Activated CD4-positive, alpha-beta T cell treated with anti-CD3 and anti-CD28 coated beads for 36 hours (primary cell): ENCODE data around the gene ATF4. TPM values are rescaled to one million over a fixed set of nuclear protein-coding genes. Genes with fewer than 3 reads are reported as not detected.

Experiments
- ATAC-seq: fragments of 200-7000 bp; cut with Tn5 transposase; one replicate; pipeline ENCODE4 v1.10.0; 2021; ENCODE audit warnings: mild to moderate bottlenecking, moderate library complexity
- CTCF ChIA-PET: fragments of 350-600 bp; sonication (Branson Sonifier 250); formaldehyde crosslinking; loops from one replicate; lab custom pipeline; 2021; ENCODE audit warnings: antibody characterized with exemption; lab: Charles Lee
- POLR2A ChIA-PET: fragments of 350-600 bp; sonication (Branson Sonifier 250); formaldehyde crosslinking; loops from one replicate; lab custom pipeline; 2021; ENCODE audit warnings: antibody characterized with exemption, inconsistent platforms; lab: Charles Lee
- DNase-seq: peaks from one replicate; pipeline ENCODE4 v3.0.0-alpha.2; 2020
- H3K27ac Mint-ChIP-seq: one replicate; pipeline ENCODE4 v1.8.0; 2021; ENCODE audit warnings: mixed read lengths
- H3K27me3 Mint-ChIP-seq: one replicate; pipeline ENCODE4 v1.8.0; 2021; ENCODE audit warnings: mixed read lengths
- H3K36me3 Mint-ChIP-seq: one replicate; pipeline ENCODE4 v1.8.0; 2021; ENCODE audit warnings: low read depth, mixed read lengths
- H3K4me1 Mint-ChIP-seq: one replicate; pipeline ENCODE4 v1.8.0; 2021; ENCODE audit warnings: mixed read lengths
- H3K4me3 Mint-ChIP-seq: one replicate; pipeline ENCODE4 v1.8.0; 2021; ENCODE audit warnings: mild to moderate bottlenecking, moderate library complexity, mixed read lengths
- H3K9me3 Mint-ChIP-seq: one replicate; pipeline ENCODE4 v1.8.0; 2021; ENCODE audit warnings: low read depth, mixed read lengths
- intact Hi-C, 2 experiments: fragments of 100-400 bp; cut with DNase I in 1 of 2; cut with micrococcal nuclease in 1 of 2; formaldehyde crosslinking; loops; one replicate each; pipeline versions ENCODE4 v1.14.2 to v1.15.1; 2022 to 2024; cut with DNase I, micrococcal nuclease
- total RNA-seq, 2 experiments: library from RNA; stranded (reverse); gene quantifications; one replicate each; pipeline ENCODE4 v1.2.3, GENCODE V29; 2021

The ATF4 gene
- total RNA-seq, 2 experiments from 2014 or later, result 580 to 680 TPM

DNA sequence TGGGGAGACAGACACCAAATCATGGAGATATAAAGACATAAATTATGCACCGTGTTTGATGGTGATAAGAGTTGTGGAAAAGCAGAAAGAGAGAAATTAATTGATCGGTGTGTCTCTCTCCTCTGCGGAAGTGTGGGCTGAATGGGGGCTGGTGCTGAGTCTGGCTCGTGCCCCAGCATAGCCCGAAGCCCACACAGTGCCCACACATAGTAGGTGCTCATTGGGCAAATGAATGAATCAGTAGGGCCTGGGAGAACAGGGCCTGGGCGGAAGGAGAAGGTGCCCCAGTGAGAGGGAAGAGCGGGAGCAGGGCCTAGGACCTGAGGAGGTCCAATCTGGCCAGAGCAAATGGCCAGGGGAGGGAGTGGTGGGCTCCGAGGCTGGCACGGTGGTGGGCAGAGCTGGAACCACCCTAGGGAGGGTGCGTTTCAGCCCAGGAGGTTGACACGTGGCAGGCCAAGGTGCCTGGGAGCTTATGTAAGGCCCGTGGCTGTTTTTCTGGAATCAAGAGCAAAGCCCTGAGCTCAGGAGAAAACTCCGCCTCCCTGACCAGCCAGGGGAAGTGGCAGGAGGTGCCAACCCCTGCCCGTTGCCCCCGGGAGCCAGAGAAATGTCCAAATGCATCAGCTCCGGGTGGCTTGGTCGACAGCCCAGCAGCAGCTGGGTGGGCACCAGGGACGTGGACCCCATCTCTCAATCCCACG is 48.1 kb downstream of the ATF4 start:
- POLR2A ChIA-PET, result no interaction called here
- peaks cover 6% of the 10 kb centered on the region for H3K9me3 Mint-ChIP-seq
- no peak for ATAC-seq
- H3K27me3 Mint-ChIP-seq, result no peaks in the 10 kb centered on the region
- peaks cover 15% of the 10 kb centered on the region for H3K4me1 Mint-ChIP-seq
- H3K36me3 Mint-ChIP-seq, result no peaks in the 10 kb centered on the region
- H3K27ac Mint-ChIP-seq, result peak overlapping the region; percentile 53
- DNase-seq, result no peak
- intact Hi-C loops, result no loop called here
- H3K4me3 Mint-ChIP-seq, result no peak overlapping the region
- CTCF ChIA-PET, result no interaction called here

GRCh38 chr22:39569066-39569465 is 48.7 kb downstream of the ATF4 start:
- Mint-ChIP-seq H3K4me3 (no peak overlapping the region), H3K9me3 (peaks cover 6% of the 10 kb centered on the region), H3K27ac (no peak overlapping the region), H3K4me1 (peaks cover 15% of the 10 kb centered on the region), H3K27me3 (no peaks in the 10 kb centered on the region), H3K36me3 (no peaks in the 10 kb centered on the region)
- ChIA-PET POLR2A (no interaction called here), CTCF (interaction anchor here (0.7 kb wide), 1 partner anchor 76 kb away, joined by 4 read pairs; no protein-coding TSS in a partner anchor)
- no peak for DNase-seq
- no peak for ATAC-seq
- intact Hi-C loops, result no loop called here

DNA sequence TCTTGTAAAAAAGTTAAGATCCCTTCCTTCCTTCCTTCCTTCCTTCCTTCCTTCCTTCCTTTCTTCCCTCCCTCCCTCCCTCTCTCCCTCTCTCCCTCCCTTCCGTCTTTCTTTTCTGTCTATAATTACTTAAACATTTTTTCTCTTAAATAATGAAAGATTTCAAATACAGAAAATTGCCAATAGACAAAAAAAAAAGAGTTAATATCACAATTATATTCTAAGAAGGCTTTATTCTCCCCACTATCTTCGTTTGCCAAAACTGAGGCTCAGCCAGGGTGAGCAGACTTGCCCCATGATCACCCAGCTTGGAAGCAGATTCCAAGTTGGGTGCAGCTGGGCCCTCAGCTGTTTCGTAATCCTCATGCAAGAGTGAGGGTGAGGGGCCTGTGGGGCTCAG is 49.9 kb downstream of the ATF4 start:
- ChIA-PET CTCF (no interaction called here), POLR2A (no interaction called here)
- H3K9me3 Mint-ChIP-seq, result peaks cover 6% of the 10 kb centered on the region
- H3K4me1 Mint-ChIP-seq, result peaks cover 15% of the 10 kb centered on the region
- ATAC-seq (no peak), DNase-seq (no peak)
- no peak overlapping the region for H3K4me3 Mint-ChIP-seq
- intact Hi-C loops, result no loop called here
- no peaks in the 10 kb centered on the region for H3K27me3 Mint-ChIP-seq
- H3K27ac Mint-ChIP-seq, result no peak overlapping the region
- H3K36me3 Mint-ChIP-seq, result no peaks in the 10 kb centered on the region

- Mint-ChIP-seq H3K27ac (no peak within 1 kb of the TSS), H3K4me3 (no peak within 1 kb of the TSS), H3K36me3 (no peaks in the 10 kb centered on the region), H3K4me1 (peaks cover 15% of the 10 kb centered on the region), H3K27me3 (no peaks in the 10 kb centered on the region), H3K9me3 (peaks cover 2% of the 10 kb centered on the region)
- ATAC-seq, result no peak
- POLR2A ChIA-PET, result no interaction called here
- DNase-seq, result no peak
- intact Hi-C loops, result no loop called here
- CTCF ChIA-PET, result no interaction called here
Measured at GRCh38 chr22:39570665-39571064, 50.3 kb downstream of the ATF4 start, which contains the start of gene CACNA1I. Gene CACNA1I (plus strand): TSS chr22:39570753. CDS start chr22:39570753, 0 bp downstream.

DNA sequence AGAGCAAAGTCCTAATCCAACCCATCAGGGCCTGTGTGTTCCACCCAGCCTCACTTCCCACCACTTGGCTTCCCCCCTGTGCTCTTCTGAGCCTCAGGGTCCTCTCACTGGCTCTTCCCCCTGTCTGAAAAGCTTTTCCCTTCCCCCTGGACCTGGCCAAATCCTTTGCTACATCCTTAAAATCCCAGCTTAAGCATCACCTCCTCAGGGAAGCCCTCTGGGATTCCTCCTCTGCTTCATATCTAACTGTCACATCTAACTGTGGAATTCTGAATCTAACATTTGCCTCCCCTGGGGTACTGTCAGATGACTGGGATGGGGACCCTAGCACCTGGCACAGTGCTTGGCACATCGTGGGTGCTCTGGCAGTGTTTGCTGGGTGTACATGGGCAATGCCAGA is 51.2 kb downstream of the ATF4 start:
- no peak overlapping the region for H3K27ac Mint-ChIP-seq
- no peaks in the 10 kb centered on the region for H3K36me3 Mint-ChIP-seq
- POLR2A ChIA-PET, result no interaction called here
- H3K27me3 Mint-ChIP-seq, result no peaks in the 10 kb centered on the region
- no peak for ATAC-seq
- no peak for DNase-seq
- intact Hi-C loops, result no loop called here
- H3K4me3 Mint-ChIP-seq, result no peak overlapping the region
- H3K9me3 Mint-ChIP-seq, result no peaks in the 10 kb centered on the region
- H3K4me1 Mint-ChIP-seq, result peaks cover 15% of the 10 kb centered on the region
- CTCF ChIA-PET, result no interaction called here

Other genes starting within 250 kb of the ATF4 start
- gene RPL3, start 200.9 kb upstream of the ATF4 start, total RNA-seq, result 1,000 to 10,000 TPM; 2,519 to 3,155 TPM
- under 1 TPM; 0.58 to 0.89 TPM for gene SYNGR1, start 170.6 kb upstream of the ATF4 start, total RNA-seq
- gene TAB1, start 120.8 kb upstream of the ATF4 start, total RNA-seq, result 10 to 100 TPM; 15.0 to 17.1 TPM
- gene MGAT3, start 63.5 kb upstream of the ATF4 start, total RNA-seq, result under 1 TPM; 0.18 to 0.23 TPM
- gene MIEF1, start 18.3 kb upstream of the ATF4 start, total RNA-seq, result 10 to 100 TPM; 43.2 to 44.9 TPM
- 10 to 100 TPM; 42.8 to 68.8 TPM for gene RPS19BP1, start 12.2 kb downstream of the ATF4 start, total RNA-seq
- under 1 TPM; 0.37 to 0.39 TPM for gene CACNA1I, start 50.2 kb downstream of the ATF4 start, total RNA-seq